ENCODE measurements around the gene ARL6IP4.

DNA sequence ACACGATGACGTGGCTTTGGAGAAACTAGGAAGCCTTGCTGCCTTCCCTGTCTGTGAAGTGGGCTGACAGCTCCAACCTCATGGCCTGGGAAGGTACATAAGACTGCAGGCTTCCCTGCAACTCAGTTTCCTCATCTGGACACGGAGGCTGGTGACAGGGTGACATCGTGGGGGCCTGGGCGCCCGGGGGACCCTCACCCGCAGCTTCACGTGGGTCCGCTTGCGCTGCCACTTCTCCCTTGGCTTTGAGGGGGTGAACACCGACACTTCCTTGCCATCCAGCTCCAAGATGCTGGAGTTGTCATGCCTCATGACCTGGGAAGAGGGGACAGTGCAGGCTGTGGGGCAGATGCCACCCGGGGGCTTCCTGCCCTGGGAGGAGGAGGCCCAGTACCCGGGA, 7.6 kb downstream of the ARL6IP4 start:
- no peak for TF ChIP-seq POLR2A (IDR thresholded peaks at IDR 0.05)
- TF ChIP-seq, protein P1, sequence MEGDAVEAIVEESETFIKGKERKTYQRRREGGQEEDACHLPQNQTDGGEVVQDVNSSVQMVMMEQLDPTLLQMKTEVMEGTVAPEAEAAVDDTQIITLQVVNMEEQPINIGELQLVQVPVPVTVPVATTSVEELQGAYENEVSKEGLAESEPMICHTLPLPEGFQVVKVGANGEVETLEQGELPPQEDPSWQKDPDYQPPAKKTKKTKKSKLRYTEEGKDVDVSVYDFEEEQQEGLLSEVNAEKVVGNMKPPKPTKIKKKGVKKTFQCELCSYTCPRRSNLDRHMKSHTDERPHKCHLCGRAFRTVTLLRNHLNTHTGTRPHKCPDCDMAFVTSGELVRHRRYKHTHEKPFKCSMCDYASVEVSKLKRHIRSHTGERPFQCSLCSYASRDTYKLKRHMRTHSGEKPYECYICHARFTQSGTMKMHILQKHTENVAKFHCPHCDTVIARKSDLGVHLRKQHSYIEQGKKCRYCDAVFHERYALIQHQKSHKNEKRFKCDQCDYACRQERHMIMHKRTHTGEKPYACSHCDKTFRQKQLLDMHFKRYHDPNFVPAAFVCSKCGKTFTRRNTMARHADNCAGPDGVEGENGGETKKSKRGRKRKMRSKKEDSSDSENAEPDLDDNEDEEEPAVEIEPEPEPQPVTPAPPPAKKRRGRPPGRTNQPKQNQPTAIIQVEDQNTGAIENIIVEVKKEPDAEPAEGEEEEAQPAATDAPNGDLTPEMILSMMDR (IDR thresholded peaks at IDR 0.05 in 4 of 5, conservative IDR thresholded peaks at IDR 0.05 in 1 of 5): no peak
